Activated CD4-positive, alpha-beta T cell treated with anti-CD3 and anti-CD28 coated beads for 36 hours (primary cell): ENCODE measurements around the gene SLC26A5. TPM values are rescaled to one million over a fixed set of nuclear protein-coding genes. Genes with fewer than 3 reads are reported as not detected.
A peak's percentile ranks its signal among the peaks of the same experiment; 100 is the strongest.
"Not testable (repeated sequence)": the region's sequence is repeated elsewhere in the genome, so short reads cannot be mapped to it uniquely, and the experiment has no call there.

ENCODE experiments used
- ATAC-seq: fragments of 200-7000 bp; cut with Tn5 transposase; one replicate; pipeline ENCODE4 v1.10.0; 2021; ENCODE audit warnings: mild to moderate bottlenecking, moderate library complexity
- CTCF ChIA-PET: fragments of 350-600 bp; sonication (Branson Sonifier 250); formaldehyde crosslinking; loops from one replicate; lab custom pipeline; 2021; ENCODE audit warnings: antibody characterized with exemption; lab: Charles Lee
- POLR2A ChIA-PET: fragments of 350-600 bp; sonication (Branson Sonifier 250); formaldehyde crosslinking; loops from one replicate; lab custom pipeline; 2021; ENCODE audit warnings: antibody characterized with exemption, inconsistent platforms; lab: Charles Lee
- DNase-seq: peaks from one replicate; pipeline ENCODE4 v3.0.0-alpha.2; 2020
- H3K27ac Mint-ChIP-seq: one replicate; pipeline ENCODE4 v1.8.0; 2021; ENCODE audit warnings: mixed read lengths
- H3K27me3 Mint-ChIP-seq: one replicate; pipeline ENCODE4 v1.8.0; 2021; ENCODE audit warnings: mixed read lengths
- H3K36me3 Mint-ChIP-seq: one replicate; pipeline ENCODE4 v1.8.0; 2021; ENCODE audit warnings: low read depth, mixed read lengths
- H3K4me1 Mint-ChIP-seq: one replicate; pipeline ENCODE4 v1.8.0; 2021; ENCODE audit warnings: mixed read lengths
- H3K4me3 Mint-ChIP-seq: one replicate; pipeline ENCODE4 v1.8.0; 2021; ENCODE audit warnings: mild to moderate bottlenecking, moderate library complexity, mixed read lengths
- H3K9me3 Mint-ChIP-seq: one replicate; pipeline ENCODE4 v1.8.0; 2021; ENCODE audit warnings: low read depth, mixed read lengths
- intact Hi-C, 2 experiments: fragments of 100-400 bp; cut with DNase I in 1 of 2; cut with micrococcal nuclease in 1 of 2; formaldehyde crosslinking; loops; one replicate each; pipeline versions ENCODE4 v1.14.2 to v1.15.1; 2022 to 2024; cut with DNase I, micrococcal nuclease
- total RNA-seq, 2 experiments: library from RNA; stranded (reverse); gene quantifications; one replicate each; pipeline ENCODE4 v1.2.3, GENCODE V29; 2021

Gene SLC26A5
- not detected for total RNA-seq

- H3K27me3 Mint-ChIP-seq = peaks cover 59% of the 10 kb centered on the region
- no peak within 1 kb of the TSS for H3K27ac Mint-ChIP-seq
- peak within 1 kb of the TSS; percentile 54 for H3K4me3 Mint-ChIP-seq
- H3K36me3 Mint-ChIP-seq = no peaks in the 10 kb centered on the region
- H3K9me3 Mint-ChIP-seq = no peaks in the 10 kb centered on the region
- peak; percentile 87 for ATAC-seq
- POLR2A ChIA-PET = no interaction called here
- CTCF ChIA-PET = interaction anchor here (0.6 to 1.6 kb wide), 5 partner anchors 15 to 1438 kb away, joined by 3 to 6 read pairs (median 4); no protein-coding TSS in a partner anchor
- intact Hi-C loops = loop anchor here (2.0 to 10.0 kb wide), 2 partner anchors 709 to 711 kb away; no protein-coding TSS in a partner anchor
- DNase-seq = peak; percentile 45
- peaks cover 7% of the 10 kb centered on the region for H3K4me1 Mint-ChIP-seq
Observed at GRCh38 chr7:103446049-103446520, at the start of gene SLC26A5. Gene SLC26A5, minus strand, starts transcription at chr7:103446207. Its CDS starts 24,693 bp downstream, at chr7:103421514.

DNA sequence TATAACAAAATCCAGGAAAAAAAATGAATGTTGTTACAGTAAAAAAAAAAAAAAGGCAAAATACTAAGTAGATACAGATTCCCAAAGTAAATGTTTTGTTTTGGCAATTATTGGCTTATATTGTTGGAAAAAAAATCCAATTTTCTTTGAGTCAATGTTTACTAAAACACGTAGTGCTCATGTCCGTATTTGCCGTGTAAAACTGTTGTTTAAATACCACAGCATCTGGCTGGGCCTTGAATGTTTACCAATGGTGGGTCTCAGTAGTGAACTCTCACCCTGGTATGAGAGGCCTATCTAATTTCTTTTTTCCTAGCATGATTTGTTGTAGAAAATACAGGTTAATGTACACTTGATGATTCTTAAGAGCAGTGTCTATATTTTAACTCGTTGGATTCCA is 41.4 kb upstream of the SLC26A5 start:
- ChIA-PET POLR2A (no interaction called here), CTCF (no interaction called here)
- Mint-ChIP-seq H3K4me3 (no peak overlapping the region), H3K9me3 (no peaks in the 10 kb centered on the region), H3K27ac (no peak overlapping the region), H3K36me3 (no peaks in the 10 kb centered on the region), H3K4me1 (no peaks in the 10 kb centered on the region), H3K27me3 (peaks cover 7% of the 10 kb centered on the region)
- intact Hi-C loops = no loop called here
- ATAC-seq = no peak
- DNase-seq = no peak

GRCh38 chr7:103486873-103487272 is 40.9 kb upstream of the SLC26A5 start:
- H3K4me3 Mint-ChIP-seq, H3K9me3 Mint-ChIP-seq, POLR2A ChIA-PET, H3K27ac Mint-ChIP-seq, ATAC-seq, intact Hi-C loops, DNase-seq, H3K4me1 Mint-ChIP-seq, H3K36me3 Mint-ChIP-seq: not testable (repeated sequence)
- H3K27me3 Mint-ChIP-seq = peaks cover 11% of the 10 kb centered on the region
- CTCF ChIA-PET = interaction anchor here (0.6 to 0.7 kb wide), 2 partner anchors 28 to 274 kb away, joined by 3 to 5 read pairs; no protein-coding TSS in a partner anchor

GRCh38 chr7:103480771-103481170 is 34.8 kb upstream of the SLC26A5 start:
- CTCF ChIA-PET = interaction anchor here (1.2 kb wide), 1 partner anchor 17 kb away, joined by 5 read pairs; no protein-coding TSS in a partner anchor
- POLR2A ChIA-PET = no interaction called here
- no peak for DNase-seq
- ATAC-seq = no peak
- intact Hi-C loops = no loop called here
- no peak overlapping the region for H3K27ac Mint-ChIP-seq
- no peaks in the 10 kb centered on the region for H3K9me3 Mint-ChIP-seq
- H3K4me1 Mint-ChIP-seq = no peaks in the 10 kb centered on the region
- peaks cover 17% of the 10 kb centered on the region for H3K27me3 Mint-ChIP-seq
- H3K36me3 Mint-ChIP-seq = no peaks in the 10 kb centered on the region
- H3K4me3 Mint-ChIP-seq = no peak overlapping the region

GRCh38 chr7:103474956-103475355 is 28.9 kb upstream of the SLC26A5 start:
- DNase-seq (no peak), ATAC-seq (no peak)
- CTCF ChIA-PET = no interaction called here
- POLR2A ChIA-PET = no interaction called here
- H3K9me3 Mint-ChIP-seq = no peaks in the 10 kb centered on the region
- peaks cover 26% of the 10 kb centered on the region for H3K27me3 Mint-ChIP-seq
- intact Hi-C loops = no loop called here
- peaks cover 3% of the 10 kb centered on the region for H3K4me1 Mint-ChIP-seq
- H3K36me3 Mint-ChIP-seq = no peaks in the 10 kb centered on the region
- H3K27ac Mint-ChIP-seq = no peak overlapping the region
- H3K4me3 Mint-ChIP-seq = no peak overlapping the region

DNA sequence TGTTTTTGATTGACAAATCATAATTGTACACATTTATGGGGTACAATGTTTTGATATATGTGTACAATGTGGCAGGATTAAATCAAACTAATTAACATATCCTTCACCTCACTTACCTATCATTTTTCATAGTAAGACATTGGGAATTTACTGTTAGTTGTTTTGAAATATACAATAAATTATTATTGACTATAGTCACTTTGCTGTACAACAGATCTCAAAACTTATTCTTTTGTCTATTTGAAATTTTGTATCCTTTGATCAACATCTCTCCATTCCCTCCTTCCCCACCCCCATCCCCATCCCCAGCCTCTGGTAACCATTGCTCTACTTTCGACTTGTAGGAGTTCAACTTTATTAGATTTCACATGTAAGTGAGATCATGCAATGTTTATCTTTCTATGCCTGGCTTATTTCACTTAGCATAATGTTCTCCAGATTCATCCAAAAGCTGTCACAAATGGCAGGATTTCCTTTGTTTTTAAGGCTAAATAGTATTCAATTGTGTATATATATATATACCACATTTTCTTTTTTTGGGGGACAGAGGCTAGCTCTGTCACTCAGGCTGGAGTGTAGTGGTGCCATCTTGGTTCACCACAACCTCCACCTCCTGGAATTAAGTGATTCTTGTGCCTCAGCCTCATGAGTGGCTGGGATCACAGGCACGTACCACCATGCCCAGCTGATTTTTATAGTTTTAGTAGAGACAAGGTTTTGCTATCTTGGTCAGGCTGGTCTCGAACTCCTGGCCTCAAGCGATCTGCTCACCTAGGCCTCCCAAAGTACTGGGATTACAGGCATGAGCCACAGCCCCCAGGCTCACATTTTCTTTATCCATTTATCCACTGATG is 23.3 kb upstream of the SLC26A5 start:
- intact Hi-C loops = no loop called here
- Mint-ChIP-seq H3K9me3 (no peaks in the 10 kb centered on the region), H3K27me3 (peaks cover 14% of the 10 kb centered on the region), H3K4me3 (no peak overlapping the region), H3K27ac (no peak overlapping the region), H3K36me3 (no peaks in the 10 kb centered on the region), H3K4me1 (no peaks in the 10 kb centered on the region)
- no peak for ATAC-seq
- POLR2A ChIA-PET = no interaction called here
- no peak for DNase-seq
- CTCF ChIA-PET = no interaction called here

DNA sequence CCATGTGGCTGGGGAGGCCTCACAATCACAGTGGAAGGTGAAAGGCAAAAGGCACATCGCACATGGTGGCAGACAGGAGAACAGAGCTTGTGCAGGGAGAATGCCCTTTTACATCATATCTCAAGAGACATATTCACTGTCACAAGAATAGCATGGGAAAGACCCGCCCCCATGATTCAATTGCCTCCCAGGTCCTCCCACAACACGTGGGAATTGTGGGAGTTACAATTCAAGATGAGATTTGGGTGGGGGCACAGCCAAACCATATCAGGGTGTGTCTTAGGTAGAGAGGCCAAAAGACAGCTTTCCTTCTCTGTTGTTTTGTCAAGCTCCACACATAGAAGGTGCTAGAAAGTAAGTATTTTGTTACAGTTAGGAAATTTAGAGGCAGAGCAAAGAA is 20.8 kb upstream of the SLC26A5 start:
- H3K27ac Mint-ChIP-seq = no peak overlapping the region
- POLR2A ChIA-PET = no interaction called here

DNA sequence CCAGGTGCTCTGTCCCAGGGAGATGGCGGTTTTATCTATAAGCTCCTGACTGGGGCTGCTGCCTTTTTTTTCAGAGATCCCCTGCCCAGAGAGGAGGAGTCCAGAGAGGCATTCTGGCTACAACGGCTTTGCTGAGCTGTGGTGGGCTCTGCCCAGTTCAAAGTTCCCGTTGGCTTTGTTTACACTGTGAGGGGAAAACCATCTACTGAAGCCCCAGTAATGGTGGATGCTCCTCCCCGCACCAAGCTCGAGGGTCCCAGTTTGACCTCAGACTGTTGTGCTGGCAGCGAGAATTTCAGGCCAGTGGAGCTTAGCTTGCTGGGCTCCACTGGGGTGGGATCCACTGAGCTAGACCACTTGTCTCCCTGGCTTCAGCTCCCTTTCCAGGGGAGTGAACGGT is 16.4 kb upstream of the SLC26A5 start:
- H3K9me3 Mint-ChIP-seq = no peaks in the 10 kb centered on the region
- H3K27me3 Mint-ChIP-seq = peaks cover 11% of the 10 kb centered on the region
- ChIA-PET POLR2A (interaction anchor here (0.6 kb wide), 1 partner anchor 126 kb away, joined by 4 read pairs; no protein-coding TSS in a partner anchor), CTCF (no interaction called here)
- DNase-seq (no peak), ATAC-seq (no peak)
- intact Hi-C loops = no loop called here
- no peaks in the 10 kb centered on the region for H3K36me3 Mint-ChIP-seq
- no peaks in the 10 kb centered on the region for H3K4me1 Mint-ChIP-seq
- H3K27ac Mint-ChIP-seq = no peak overlapping the region
- no peak overlapping the region for H3K4me3 Mint-ChIP-seq

More for the DNA sequence above, 20.8 kb upstream of the SLC26A5 start:
- H3K9me3 Mint-ChIP-seq = no peaks in the 10 kb centered on the region
- CTCF ChIA-PET = no interaction called here
- H3K36me3 Mint-ChIP-seq = no peaks in the 10 kb centered on the region
- no peaks in the 10 kb centered on the region for H3K4me1 Mint-ChIP-seq
- DNase-seq (no peak), ATAC-seq (no peak)
- H3K4me3 Mint-ChIP-seq = no peak overlapping the region
- peaks cover 15% of the 10 kb centered on the region for H3K27me3 Mint-ChIP-seq
- intact Hi-C loops = no loop called here

DNA sequence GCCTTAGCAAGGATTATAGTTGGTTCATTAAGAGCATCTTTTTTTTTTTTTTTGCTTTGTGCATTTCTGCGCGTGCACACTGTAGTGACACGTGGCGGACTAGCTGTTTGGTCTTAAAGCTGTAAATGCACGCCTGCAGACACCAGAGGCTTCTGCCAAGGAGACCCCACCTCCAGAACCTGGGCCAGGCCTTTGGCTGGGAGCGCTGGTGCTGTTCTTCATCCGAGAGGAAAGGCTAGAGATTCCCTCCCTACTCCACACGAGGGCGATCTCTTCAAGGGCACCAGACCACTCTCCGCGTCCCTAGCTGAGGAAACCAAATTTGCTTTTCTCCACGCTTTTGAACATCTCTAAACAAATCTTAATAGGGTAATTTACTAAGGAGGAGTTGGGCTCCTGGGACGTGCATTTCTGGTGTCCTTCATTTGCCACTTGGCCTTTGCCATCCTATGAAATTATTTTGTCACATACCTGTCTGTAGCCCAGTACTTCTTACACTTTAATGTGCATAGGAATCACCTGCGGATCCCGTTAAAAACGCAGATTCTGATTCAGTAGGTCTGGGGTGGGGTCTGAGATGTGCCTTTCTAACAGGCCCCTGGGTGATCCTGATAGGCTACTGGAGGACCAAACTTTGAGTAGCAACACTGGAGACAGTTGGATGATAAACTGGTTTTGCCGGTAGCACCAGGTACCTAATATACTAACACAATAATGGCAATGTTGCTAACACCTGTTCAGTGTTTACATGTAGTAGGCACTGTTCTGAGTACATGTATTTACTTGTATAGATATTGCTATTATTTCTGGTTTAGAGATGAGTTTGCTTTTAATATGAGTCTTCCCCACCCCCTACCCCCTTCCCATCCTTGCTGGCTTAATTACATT is 1.3 kb upstream of the SLC26A5 start:
- DNase-seq (peak; percentile 71), ATAC-seq (peak; percentile 80)
- POLR2A ChIA-PET = no interaction called here
- intact Hi-C loops = loop anchor here (1.0 to 10.0 kb wide), 3 partner anchors 126 to 709 kb away; no protein-coding TSS in a partner anchor
- no peaks in the 10 kb centered on the region for H3K36me3 Mint-ChIP-seq
- peaks cover 3% of the 10 kb centered on the region for H3K9me3 Mint-ChIP-seq
- peaks cover 7% of the 10 kb centered on the region for H3K4me1 Mint-ChIP-seq
- no peak overlapping the region for H3K4me3 Mint-ChIP-seq
- no peak overlapping the region for H3K27ac Mint-ChIP-seq
- peaks cover 69% of the 10 kb centered on the region for H3K27me3 Mint-ChIP-seq
- CTCF ChIA-PET = interaction anchor here (0.7 to 1.2 kb wide), 6 partner anchors 14 to 561 kb away, joined by 3 to 6 read pairs (median 3); partner anchors contain the start of gene PSMC2

DNA sequence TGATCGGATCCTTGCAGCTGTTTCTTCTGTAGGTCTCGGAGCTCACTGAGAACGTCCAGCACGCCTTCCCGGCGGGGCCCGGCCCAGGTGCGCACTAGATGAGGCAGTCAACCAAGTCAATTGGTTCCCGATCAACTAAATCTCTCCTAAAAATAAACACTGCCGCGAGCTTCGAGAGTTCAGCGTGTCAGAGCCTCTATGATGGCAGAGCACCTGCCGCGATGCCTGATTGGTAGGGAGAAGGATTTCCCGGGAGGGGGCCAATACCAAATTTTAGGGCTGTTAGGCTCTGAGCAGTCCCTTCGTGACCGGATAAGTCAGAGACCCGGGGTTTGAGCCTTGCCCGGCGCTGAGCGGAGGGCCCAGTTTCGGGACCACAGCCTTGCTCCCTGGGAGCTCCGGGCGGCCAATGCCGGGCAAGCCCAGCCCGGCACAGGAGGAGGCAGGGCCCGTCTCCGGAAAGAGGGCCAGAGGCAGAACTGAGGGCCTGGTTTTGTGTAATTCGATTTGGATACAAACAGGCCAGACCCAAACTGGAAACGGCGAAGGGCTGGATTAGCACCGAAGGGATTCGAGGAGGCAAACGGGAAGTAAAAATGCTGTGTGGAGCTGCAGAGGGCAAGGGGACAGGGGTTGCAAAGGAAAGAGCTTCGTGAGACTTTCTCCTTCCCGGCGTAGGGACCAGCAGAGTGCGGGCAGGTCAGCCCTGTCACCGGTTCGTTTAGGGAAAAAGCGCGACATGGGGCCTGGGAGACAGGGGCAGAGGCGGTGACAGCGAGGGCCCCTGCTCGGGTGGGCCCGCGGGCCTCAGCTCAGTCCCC is 569 bp downstream of the SLC26A5 start:
- Mint-ChIP-seq H3K27ac (no peak overlapping the region), H3K36me3 (no peaks in the 10 kb centered on the region), H3K9me3 (no peaks in the 10 kb centered on the region), H3K27me3 (peaks cover 57% of the 10 kb centered on the region), H3K4me3 (peak overlapping the region; percentile 54), H3K4me1 (peaks cover 7% of the 10 kb centered on the region)
- intact Hi-C loops = loop anchor here (2.0 to 10.0 kb wide), 2 partner anchors 709 to 711 kb away; no protein-coding TSS in a partner anchor
- ATAC-seq (peak; percentile 18), DNase-seq (peak; percentile 13)
- POLR2A ChIA-PET = interaction anchor here (0.5 kb wide), 1 partner anchor 103 kb away, joined by 3 read pairs; no protein-coding TSS in a partner anchor
- CTCF ChIA-PET = interaction anchor here (0.6 to 1.6 kb wide), 2 partner anchors 39 to 1439 kb away, joined by 4 to 5 read pairs; no protein-coding TSS in a partner anchor
